GM19023 (cell line): Measurements from ENCODE around the gene ZIC1.

ENCODE experiments used
- ATAC-seq: cut with Tn5 transposase; IDR thresholded peaks from one replicate; pipeline ENCODE4 v1.9.1; 2021; ENCODE audit warnings: mild to moderate bottlenecking, moderate library complexity; ENCODE audit not compliant: unreplicated experiment

Gene ZIC1

DNA sequence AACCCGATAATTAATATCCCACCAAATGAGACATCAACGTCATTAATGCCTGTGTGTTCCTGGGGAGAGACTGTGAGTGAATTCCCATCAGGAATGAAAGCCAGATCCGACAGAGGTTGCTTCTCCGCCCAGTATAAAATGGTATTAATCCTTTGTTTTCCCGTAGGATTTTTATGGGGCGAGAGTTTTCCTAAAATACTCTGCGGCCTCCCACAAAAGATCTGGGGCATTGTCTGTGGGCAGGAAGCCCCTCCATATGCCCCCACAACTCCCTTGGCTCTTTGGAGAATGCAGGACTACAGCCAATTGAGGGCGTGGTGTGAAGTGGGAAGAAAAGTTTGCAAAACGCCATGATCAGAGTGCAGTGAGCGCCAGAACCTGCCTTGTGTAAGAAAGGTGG lies 29.5 kb upstream of the ZIC1 start:
- ATAC-seq, result no peak

DNA sequence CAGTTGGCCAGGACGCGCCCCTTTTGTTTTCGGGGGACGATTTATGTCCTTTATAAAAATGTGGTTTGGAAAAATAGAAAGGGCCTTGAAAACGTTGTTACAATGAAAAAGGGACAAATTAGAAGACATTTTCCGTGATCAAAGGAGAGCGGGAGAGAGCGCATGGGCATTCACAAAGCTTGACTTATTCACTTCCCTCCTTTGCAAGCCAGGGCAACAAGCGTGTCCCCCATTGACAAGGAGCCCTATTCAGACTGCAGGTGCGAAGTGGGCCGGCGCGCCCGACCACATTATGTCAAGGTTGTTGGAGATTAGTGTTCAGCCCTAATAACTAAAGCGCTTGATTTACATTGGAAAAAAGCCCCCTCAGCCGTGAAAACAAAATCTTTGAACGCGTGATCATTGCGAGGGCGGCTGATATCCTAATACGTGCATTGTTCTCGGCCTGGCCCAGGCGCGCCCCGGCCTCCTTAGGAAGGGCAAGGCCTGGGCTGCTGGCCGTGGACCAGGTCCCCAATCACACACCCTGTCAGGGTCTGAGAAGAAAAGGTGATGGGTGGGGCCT lies 28.7 kb upstream of the ZIC1 start:
- ATAC-seq, result no peak

DNA sequence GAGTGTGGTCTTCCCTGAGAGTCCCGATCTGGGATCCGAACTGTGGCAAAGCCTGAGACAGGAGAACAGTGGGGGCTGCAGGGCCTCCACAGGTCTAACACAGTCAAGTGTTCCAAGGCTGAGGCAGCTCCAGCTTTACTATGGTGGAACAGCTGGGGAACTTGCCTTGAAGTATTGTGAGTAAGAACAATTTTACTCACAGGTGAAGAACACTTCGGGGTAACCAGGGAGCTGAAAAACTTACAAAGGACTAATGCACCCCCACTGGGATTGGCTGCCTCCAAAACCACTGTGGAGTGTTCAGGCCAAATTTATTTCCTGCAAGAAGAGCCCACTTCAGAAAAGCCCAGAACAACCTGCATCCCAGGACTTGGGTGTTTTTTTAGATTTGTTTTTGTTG lies 28.2 kb upstream of the ZIC1 start:
- no peak for ATAC-seq

DNA sequence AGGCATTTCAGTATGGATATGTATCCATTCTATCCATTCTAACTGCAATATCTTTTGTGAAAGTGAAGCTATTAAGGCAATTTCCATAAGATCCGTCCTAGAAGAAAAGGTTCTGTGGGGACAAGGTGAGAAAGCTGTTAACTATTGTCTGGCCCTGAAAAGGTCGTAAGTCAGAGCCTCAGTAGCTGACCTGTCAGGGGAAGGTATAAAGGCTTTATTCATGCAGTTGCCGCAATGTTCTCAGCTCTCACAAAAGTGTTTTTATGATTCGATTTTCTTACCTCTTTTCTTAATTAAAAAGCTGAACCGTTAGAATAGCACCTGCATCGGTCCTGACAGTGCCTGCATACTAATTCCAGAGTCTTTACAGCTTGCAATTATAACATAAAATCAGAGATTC lies 27.6 kb upstream of the ZIC1 start:
- ATAC-seq, result no peak

DNA sequence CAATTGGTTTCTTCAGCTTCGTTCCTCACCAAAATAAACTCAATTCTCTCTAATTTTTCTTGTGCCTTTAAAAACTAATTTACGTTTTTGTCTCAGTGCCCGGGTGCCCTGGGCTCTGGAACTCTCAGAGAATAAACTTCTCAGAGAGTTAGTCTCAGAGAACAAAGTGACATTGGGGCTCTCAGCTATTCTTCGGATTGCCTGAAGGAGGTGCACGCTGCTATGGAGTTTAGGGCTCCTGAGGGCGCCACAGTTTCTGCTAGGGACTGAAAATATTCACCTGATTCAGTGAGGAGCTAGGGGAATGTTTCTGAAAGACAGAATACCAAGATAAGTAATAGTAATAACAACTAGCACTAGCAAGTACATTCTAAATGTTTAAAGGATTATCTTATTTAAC lies 25.5 kb upstream of the ZIC1 start:
- no peak for ATAC-seq

DNA sequence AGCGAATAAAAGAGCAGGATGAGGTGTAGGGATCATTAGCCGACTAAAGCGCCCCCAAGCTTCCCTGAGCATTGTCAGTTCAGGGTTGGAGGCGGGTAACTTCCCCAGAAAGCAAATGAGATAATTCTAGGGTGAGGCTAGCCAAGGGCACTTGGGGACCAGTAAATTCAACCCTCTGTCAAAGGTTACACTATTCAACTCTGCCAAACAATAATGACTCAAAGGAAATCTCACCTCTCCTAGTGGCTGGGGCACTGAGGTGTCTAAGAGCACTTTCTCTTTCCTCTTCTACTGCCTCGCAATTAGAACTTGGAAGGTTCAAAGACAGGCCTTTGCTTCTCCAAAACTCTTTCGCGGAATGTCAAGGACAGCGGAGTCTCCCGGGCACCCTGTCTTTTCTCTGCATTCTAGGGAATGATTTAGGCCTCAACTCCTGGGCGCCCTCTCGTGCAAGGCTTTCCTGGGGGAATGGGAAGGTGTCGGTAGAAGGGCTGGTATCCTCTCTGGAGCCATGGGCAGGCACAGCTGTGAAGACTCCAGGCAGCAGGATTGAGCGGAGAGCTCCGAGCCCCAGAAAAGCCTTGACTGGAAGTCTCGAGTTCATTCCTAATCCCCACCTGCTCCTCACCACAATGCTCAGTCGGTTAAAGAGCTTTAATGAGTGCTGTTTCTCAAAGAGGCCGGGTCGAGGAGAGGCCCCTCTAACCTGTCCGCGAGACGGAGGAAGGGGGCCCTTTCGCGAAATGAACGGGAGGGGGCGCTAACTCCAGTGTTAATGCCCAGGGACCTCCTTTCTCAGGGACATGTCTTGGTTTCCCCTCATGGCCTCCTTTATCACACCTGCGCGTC lies 24.7 kb upstream of the ZIC1 start:
- ATAC-seq, result no peak

DNA sequence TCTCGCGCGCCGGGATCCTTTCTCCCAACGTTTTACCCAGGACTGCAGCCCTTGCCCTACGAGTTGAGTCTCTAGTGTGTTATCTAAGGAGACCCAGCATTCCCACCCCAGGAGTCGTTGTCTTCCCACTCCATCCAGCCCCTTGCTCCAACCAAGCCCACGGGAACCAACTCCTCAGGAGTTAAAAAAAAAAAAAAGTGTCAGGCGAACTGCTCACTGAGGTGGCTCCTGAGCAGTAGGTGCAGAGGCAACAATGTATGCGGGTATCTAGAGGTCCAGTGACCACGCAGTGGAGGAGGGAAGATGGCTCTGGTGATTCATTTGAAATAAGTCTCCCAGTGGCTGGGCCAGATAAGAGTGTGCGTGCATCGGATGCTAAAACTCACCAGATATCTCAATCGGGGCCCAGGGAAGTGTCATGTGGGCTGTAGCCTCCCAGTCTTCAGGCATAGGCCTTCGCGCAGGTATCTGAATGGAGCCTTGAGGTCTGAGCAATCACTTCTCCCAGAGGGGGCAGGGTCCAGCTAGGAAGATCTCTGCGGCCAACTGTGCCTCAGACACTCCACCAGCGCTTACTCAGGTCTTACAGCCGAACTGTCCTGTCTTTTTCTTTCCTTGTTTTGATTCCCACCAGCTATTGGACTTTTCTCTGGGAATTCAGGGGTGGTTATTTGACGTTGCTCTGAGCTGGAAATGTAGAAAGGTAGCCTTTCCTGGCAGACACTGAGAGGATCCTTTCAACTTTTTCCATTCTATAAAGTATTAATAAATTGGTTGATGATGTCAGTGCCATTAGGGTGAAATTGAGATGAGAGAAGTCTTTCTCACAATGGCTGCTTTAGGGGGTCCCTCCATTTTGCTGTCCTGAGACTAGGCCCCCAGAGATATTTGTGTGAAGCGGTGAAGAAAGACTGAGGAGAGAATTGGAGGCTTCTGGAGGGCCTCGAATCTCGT lies 23.8 kb upstream of the ZIC1 start:
- no peak for ATAC-seq

DNA sequence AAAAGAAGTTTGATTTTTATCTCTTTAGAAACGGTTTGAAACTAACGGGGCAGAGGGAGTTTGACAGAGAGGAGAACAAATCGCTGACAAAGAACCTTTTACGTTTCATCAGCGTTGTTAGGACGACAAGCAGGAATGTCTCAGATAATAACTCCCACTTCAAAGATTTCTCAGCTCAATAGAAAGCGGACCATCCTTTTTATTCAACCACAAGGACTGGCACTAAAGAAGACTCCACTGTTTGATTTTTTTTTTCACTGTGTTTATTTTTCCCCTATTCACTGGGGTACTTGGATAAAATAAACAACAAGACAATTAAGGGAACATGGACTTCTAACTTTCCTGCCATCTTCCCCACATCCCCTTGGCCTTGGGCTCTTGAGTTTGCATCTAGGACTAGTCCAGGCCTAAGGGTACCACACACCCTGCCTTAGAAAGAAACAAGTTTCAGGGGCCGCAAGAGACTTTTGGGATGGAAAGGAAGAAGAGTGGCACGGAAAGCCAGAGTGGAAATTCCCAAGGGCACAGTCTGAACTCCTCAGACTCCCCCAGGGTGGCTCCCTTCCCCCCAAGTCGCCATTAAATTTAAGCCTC lies 21.8 kb upstream of the ZIC1 start:
- no peak for ATAC-seq

DNA sequence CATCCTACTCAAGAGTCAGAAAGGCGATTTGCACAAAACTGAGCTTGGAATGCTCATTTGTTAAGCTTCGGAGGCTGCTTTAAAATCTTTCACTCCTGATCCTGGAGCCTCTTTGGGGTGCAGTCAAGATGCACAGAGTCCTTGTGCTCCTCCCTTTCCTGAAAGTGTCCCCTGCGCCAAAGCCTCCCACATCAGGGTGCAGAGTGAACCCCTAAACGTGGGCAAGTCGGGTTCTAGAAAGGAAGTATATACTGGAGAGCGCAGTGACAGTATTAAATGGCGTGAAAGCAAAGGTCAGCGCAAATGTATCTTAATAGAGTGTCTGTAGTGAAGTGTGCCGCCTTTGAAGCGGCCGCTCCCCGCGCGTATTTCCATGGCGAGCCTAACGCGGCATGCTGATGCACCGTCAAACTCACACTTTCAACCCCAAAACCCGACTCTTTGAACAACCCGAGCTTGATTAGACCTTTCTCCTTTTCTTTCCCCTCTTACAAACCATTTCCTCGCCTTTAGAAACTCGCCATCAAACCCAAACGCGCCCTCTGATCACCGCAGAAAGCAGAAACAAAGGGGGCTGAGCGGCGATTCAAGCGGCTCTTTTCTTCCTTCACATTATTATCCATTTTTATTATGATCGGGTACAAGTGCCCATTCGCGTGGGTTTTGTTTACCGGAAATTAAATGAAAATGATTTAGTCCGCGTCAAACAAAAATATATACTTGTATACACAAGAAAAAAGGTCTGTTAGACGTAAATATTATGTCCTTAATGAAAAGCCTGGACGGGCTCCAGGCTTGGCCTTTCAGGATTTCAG lies 21.1 kb upstream of the ZIC1 start:
- no peak for ATAC-seq

DNA sequence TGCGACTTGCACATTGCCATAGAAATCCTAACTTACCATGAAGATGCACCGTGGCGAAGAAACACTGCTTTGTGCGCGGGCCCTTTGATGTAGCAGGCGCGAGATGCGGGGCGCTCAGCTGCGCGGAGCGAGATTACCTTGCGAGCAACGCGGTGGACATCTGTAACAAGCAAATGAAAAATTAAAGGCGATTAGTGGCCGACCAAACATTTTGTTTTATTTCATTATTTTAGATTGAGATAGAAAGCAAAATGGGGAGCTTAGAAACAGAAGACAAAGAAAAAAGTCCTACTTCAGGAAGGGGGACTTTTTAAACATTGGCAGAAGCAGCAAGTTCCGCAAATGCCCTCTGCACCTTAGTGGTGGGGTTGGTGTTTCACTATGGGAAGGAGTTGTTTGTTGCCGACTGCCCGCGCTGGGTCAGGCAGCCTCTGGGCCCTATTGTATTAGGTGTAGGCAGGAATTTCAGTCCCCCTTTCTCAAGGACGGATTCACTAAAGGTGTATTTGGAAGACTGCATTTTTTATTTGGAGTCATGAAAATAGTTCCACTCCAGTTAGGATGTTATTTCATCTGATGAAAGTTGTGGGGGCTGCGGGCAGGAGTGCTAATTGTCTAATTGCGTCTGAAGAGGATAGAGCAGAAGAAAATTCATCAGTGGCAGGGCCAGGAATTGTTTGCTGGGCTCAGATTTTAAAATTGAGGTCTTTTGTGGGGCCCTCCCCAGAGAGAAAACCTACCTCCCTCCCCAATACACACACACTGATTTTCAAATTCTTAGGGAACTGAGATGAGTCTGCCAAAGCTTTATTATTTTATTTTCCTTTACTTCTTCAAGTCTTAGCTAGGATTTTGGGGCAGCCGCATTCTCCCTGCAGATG lies 20.2 kb upstream of the ZIC1 start:
- ATAC-seq, result no peak

DNA sequence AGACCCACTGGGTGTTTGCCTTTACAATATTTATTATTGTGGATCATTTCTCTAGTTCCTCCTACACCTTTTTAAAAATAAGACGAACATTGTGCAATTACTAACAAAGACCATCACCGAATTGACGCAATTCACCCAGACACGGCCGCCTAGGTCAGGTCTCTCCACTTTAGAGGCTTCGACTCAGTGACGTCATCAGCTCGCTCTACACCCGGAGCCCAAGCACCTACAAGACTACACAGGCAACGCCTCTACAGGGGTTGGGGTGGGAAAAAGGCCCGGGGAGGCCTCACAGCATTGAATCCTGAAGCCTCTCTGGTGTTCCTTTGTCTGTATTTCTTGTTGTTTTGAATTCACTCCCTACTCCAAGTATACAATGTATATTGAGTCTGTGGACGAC lies 19.4 kb upstream of the ZIC1 start:
- ATAC-seq, result no peak

DNA sequence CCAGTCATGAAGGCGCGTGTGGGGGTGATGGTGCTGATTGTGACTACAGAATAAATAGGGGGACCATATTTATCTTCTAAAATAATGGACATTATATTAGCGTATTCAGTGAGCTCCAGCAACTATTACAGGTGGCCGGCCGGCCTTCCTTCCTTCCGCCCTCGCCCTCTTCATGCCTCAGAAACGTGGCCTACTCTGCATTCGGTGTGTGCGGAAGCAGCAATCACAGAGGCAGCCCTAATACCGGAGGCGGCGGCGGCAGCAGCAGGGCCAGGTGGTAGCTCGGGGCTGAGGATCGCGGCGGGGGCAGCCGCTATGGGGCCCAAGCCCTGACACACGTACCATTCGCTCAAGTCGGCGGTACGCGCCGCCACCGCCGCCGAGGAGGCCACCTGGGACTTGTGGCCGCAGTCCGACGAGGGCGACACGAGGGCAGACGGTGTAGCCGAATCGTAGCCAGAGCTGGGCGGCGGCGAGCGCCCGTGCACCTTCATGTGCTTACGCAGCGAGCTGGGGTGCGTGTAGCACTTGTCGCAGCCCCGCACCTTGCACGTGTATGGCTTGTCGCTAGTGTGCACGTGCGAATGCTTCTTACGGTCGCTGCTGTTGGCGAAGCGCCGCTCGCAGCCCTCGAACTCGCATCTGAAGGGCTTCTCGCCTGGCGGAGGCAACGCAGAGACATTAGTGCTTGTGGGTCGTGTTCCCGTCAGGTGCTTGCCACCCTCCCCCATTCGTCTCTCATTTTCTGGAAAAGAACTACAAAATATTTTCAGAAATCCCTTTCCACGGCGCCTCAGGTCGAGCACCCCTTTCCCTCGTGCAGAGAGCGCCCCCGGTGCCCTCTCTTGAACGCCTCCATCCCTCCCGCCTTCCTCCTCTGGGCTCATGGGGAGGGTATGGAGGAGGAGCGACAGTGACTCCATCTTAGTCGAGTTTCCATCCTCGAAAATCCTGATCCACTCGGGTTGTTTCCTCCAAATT lies 18.3 kb upstream of the ZIC1 start:
- ATAC-seq, result no peak

DNA sequence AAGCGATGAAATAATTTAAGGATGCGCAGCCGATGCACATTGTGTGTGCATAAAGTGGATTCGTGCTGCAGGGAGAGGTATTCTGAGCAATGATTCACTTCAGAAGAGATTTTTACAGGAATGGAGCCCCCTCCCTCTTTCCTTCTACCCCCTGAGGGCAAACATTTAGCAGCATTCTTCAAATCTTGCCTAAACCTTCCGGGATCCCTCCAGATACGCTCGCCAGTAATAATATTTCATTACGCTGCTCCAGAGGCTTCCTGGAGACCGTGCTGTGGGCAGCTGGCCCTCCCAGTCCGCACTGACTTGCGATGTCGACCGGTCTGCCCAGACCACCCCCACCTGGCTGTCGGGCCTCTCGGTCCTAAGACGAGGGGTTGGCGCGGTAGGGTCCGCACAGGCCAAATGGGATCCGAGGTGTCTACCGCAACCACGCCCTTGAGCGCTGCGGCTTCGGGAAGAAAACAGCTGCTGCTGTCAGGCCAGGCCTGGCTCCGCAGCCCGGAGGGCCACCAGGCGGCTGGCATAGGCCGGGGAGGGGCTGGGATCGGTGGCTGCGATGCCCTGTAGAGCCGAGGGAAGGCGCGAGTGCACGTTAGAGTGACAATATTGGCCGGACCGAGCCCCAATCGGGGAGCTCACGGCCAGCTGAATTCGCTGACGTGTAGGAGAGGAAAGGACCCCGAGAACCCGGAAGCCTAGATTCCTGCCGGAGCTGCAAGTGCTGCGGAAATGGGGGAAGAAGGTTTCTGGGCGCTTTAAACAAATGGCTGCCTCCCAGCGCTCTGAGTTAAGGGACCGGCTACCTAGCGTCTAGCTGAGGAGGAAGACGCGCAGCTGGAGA lies 17.2 kb upstream of the ZIC1 start:
- ATAC-seq, result no peak

DNA sequence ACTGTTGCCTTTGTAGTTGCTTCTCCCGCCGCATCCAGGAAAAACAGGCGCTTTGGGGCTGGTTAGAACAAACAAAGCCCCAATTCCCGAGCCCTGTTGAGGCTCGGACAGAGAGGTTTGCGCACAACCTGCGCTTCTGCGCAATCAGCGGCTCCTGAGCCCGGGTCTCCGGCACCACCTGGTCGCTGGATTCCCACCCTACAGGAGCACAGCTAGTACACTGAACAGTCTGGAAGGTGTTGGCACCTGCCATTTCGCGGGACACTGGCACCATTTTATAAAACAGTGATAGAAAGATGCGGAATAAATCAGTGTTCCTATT lies 16.6 kb upstream of the ZIC1 start:
- ATAC-seq, result no peak

DNA sequence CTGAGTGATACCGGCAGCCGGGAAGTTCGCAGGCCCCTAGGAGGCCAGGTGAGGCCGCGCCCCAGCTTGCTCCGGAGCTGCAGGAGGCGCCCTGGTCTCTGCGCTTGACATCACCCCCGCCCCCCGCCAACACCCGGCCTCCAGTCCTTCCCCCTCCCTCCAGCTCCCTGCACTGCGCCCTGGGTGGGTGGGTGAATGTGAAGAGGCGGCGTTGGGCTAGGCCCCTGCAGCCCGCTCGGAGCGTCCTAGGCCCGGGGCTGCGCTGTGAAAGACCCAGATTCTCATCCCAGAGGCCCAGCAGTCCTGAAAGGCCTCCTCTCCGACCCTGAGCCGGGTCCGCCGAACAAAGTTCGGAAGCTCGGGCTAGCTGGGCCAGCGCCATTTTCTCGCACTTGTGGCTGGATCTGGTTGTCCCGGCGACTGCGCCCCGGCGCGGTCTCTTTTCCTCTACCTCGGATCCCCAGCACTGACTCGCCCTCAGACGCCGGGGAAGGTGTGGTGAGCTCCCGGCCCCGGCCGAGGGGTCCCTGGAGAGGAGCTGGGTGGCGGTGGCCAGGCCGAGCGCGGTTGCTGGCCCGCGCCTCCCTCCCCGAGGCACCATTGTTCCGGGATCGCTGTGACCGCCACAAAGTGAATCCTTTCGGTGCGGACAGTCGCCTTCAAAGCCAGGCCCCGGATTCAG lies 15.8 kb upstream of the ZIC1 start:
- no peak for ATAC-seq

DNA sequence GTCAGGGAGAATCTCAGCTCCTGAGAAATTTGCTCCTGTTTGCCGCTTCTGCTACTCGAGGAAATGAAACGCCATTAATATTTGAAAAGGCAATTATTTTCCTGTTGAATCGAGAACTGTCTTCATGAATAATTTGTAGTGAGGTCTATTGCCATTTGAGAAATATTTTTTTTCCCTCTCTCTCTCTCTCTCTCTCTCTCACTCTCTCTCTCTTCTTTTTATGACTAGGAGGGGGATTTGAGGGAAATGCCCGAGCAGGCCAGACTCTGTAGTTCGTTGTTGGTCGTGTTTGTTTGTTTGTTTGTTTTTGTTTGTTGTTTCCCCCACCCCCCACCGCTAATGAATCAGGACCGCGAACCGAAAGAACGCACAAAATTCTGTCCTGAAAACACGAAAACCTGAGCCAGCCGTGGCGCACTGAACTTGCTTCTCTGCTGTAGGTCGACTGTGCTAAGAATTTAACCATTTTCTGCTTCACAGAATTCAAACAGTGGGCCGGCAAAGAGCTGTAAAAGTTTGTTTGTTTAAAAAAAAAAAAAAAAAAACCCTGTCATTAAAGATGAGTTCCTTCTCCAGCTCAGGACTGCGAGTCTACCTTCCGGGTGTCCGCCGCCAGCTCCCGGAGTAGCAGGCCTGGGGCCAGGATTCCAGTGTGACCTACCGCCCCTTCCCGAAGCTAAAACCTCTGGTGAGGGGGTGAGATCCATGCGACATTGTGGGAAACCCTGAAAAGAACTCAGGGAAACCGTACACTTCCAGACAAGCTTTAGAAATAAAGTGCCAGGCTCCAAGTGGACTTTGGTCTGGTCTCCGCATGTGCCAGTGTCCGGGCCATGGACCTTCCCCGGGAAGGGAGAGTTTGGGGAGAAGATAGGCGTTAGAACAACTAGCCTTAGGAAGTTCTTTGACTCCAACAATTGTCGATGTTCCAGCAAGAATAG lies 15.0 kb upstream of the ZIC1 start:
- no peak for ATAC-seq
